ENCODE results near the gene SGPL1.
"Not testable (repeated sequence)": the region's sequence is repeated elsewhere in the genome, so short reads cannot be mapped to it uniquely, and the experiment has no call there.

Gene SGPL1, protein sequence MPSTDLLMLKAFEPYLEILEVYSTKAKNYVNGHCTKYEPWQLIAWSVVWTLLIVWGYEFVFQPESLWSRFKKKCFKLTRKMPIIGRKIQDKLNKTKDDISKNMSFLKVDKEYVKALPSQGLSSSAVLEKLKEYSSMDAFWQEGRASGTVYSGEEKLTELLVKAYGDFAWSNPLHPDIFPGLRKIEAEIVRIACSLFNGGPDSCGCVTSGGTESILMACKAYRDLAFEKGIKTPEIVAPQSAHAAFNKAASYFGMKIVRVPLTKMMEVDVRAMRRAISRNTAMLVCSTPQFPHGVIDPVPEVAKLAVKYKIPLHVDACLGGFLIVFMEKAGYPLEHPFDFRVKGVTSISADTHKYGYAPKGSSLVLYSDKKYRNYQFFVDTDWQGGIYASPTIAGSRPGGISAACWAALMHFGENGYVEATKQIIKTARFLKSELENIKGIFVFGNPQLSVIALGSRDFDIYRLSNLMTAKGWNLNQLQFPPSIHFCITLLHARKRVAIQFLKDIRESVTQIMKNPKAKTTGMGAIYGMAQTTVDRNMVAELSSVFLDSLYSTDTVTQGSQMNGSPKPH

DNA sequence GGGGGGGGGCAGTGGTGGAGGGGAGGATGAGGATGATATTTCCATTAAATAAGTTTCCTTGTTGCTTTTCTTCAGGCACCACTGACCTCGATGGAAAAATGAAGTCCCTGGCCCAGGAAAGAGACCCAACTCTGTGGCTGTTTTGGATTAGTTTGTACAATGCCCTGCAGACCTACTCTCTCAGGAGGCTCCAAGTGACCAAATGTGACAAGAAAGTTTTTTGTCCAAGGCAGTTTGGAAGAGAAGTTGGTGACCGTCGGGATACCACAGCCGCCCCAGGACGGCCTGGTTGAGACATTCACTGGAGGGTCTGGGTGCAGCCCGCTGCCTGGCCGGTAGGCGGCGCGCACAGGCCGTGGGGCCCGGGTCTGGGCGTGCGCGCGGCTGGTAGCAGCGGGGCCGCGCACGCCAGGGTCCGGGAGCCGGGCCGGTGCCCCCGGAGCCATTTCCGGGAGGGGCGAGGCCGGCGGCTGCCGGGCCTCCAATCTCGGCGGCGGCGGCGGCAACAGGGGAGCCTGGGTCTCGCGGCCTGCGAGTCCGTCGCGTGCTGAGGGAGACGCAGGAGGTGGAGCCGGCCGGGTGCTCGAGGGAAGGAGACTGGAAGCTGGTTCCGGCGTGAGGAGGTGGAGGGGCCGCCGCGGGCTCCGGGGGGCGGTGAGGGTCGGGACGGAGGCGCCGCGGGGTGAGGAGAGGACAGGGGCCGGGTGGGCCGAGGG is at the start of gene SGPL1:
Gene SGPL1, plus strand, starts transcription at position 445 of the 716 bp plus-strand sequence. CDS start 906 bp downstream, outside the sequence.
- peak; percentile 89 to 92 for DNase-seq

- not testable (repeated sequence) for DNase-seq
Measured at GRCh38 chr10:70768026-70768685, 47.6 kb upstream of the SGPL1 start.

DNA sequence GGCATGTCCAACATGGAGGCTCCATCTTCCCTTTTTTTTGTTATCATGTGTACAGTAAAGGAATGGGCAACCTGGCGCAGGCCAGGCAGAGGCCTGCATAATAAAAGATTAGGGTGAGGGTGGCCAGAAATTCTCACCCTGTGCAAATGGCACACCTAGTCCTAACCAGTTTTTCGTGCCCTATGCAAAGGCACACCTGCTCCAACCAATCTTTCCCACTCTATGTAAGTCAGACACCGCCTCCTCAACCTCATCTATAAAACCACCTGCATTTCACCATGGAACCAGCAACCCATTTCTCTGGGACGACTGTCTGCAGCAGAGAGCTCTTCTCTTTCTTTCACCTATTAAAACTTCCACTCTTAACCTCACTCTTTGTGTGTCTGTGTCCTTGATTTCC is 46.6 kb upstream of the SGPL1 start:
- DNase-seq: no peak

- no peak for DNase-seq
Measured at GRCh38 chr10:70770001-70770400, 45.7 kb upstream of the SGPL1 start.

DNA sequence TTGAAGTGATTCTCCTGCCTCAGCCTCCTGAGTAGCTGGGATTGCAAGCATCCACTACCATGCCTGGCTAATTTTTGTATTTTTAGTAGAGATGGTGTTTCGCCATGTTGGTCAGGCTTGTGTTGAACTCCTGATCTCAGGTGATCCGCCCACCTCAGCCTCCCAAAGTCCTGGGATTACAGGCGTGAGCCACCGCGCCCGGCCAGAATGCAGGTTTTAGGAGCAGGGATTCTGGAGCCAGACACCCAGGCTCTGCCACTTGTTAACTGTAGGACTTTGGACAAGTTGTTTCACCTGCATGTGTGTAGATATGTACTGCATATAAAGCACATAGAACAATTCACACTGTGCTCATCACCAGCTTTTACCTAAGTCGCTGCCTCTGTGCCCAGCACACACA is 45.2 kb upstream of the SGPL1 start:
- not testable (repeated sequence) for DNase-seq

- no peak for DNase-seq
Measured at GRCh38 chr10:70771311-70772194, 44.2 kb upstream of the SGPL1 start.

DNA sequence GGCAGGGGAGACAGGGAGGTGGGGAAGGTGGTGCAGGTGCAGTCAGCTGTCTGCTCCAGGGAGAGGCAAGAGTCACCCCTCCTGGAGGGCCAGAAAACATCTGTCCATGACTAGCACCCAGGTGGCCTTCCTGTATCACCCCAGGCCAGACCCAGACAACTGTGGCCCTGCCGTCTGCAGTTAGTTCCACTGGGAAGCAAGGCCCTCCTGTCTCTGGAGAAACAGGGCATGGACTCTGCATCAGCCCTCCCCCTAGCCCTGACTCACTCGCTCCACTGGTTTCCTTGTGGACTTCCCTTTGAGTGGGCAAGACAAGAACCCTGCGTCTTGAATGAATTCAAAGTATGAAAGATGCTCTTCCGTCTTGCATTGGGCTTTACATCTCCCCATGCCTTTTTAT is 43.1 kb upstream of the SGPL1 start:
- DNase-seq: no peak

DNA sequence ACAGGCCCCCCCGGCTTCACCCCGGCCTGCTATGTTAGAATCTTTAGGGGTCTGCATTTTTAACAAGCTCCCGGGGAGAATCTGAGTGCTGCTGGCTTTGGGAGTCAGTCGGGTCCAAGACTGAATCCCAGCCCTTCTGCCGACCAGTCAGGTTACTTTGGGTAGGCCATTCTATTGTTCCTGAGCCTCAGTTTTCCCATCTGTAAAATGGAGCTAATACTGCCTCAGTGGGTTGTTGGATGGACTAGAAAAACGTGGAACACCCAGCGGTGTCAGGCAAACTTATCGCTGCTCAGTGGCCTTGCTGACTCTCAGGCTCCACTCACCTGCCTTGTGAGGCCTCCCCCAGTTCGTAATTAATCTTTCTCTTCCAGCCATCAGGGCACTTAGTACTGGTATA is 42.3 kb upstream of the SGPL1 start:
- DNase-seq: no peak

DNA sequence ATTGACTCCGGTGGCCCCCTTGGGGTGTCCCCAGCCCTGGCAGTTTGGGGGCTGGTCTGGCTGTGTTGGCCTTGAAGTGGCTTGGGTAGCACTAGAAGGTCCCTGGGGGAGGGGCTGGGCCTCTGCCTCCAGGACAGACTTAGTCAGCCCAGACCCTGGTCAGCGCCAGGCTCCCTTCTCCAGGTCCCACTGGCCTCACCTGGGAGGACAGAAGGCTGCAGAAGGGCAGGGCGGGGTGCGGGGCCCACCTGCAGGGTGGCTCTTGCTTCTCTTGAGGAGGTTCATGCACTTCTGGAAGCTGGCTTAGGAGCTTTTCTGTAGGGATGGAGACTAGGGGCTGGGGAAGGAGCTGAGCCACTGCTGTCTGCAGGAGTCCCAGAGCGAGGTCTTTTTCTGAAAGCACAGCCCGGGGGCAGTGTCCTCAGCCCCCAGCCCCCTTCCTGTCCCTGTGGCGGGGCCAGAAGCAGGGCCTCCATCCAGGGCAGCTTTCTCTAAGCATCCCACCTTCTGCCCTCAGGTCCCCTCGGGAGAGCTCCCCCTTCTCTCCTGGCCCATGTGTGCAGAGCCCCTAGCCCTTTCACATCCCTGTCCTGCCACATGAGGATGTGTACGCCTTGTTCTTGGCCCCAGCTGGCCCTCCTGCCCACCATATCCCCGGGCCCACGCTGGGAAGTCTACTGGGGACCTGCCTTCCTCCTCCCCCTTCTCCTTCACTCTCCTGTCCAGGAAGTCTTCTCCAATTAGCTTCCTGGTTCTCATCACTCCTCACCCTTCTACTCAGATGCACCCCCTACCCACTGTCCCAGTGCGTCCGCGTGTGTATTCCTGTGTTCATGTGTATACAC is 41.6 kb upstream of the SGPL1 start:
- no peak for DNase-seq

DNA sequence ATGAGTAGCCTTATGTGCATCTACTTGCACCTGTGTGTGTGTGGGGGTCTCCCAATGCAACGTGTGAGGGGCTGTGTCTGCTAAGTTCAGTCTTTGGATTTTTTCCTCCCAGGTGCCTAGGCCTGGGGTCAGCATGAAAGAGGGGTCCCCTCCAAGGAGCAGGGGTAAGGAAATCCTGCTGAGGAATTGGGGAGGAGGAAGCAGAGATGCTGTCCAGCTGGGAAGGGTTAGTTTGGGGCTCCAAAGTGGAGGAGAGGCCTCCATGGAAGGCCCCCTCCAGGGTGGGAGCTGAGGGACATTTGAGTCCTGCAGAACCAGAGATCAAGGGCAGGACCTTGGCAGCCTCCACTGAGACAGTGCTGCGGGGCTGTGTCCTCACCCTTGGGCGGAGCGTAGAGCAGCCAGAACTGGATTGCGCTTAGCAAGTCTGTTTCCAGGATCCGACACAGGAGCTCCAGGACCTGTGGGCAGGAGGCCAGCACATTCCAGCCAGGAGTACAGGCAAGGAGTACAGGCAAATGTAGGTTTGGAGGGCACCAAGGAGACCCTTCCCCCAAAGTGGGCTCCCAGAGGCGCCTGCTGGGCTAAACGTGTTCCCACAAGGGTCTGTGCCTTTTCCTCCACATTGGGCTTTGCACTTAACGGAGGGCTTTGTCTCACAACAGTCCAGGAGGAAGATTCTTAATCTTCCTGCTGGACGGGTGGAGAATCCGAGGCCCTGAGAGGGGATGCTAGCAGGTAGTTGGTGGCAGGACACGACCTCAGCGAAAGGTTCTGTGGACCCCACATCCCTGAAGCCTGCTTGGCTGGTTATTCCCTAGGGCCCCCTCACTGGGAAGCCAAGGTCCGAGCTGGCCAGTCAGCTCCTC is 40.7 kb upstream of the SGPL1 start:
- no peak for DNase-seq

DNA sequence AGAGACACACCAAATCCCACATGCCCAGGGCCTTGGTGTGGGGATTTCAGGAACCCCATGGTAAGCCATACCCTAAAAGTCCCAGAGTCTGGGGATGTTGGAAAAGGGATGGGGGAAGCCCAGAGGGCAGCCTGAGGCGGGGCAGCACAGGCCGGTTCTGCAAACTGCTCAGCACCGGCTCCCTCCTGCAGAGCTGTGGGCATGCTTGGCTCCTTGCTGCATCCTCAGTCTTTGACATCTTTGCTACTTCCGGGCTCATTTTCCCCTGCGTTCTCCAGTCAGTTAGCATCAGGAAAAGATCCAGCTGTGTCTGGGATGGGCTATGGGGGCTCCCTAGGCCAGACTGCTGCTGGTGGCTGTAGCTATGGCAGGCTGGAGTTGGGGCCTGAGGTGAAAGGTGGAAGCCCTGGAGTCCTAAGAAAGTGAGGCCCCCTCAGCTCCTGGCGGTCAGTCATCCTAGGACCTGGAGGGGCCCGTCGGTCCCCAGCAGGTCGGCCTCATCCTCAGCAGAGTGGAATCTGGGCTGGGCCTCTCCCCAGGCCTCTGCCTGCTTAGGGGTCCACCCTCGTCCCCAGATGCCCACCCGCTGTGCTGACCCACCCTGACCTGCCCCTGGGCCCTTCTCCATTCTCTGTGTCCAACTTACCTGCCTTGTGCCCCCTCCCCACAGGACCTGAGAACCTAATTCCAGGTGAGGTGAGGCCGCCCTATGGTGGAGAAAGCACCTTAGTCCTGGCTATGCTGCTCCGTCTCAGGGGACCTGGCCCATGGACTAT is 39.9 kb upstream of the SGPL1 start:
- DNase-seq: no peak

- no peak for DNase-seq
Measured at GRCh38 chr10:70776455-70777005, 39.2 kb upstream of the SGPL1 start.

DNA sequence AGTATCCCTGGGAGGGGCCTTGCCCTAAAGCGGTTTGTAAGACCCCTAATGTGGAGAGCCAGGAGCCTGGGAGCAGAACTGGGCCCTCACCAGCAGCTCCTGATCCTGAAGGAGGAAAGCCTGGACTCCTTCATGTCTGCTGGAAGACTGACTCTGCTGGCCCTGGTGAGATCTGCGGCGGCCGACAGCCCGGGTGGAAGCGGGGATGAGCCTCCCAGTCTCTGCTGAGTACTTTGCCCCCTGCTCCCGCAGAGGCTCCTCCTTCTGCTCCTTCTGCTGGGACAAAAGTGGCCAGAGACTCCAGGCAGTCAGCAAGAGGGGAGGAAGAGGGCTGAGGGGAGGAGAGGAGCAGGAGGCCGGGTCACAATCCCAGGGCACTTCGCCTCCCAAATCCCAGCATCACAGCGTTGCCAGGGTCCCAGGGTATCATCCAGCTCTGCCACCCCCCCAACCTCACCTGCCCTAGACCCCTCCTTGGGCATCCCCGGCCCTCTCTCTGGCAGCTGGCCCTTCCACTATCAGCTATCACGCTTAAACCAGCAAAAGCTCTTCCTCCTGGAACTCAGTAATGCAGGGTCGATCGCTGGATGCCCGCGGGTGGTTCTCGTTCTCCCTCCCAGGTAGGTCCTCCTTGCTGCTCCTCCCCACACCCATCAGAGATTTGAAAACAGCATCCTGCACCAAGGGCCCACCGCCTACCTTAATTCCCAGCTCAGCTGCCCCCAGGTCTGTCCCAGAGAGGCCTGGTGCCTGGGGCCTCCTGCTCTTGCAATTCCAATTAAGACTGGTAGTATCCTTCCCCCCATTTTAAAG is 38.5 kb upstream of the SGPL1 start:
- DNase-seq: no peak

DNA sequence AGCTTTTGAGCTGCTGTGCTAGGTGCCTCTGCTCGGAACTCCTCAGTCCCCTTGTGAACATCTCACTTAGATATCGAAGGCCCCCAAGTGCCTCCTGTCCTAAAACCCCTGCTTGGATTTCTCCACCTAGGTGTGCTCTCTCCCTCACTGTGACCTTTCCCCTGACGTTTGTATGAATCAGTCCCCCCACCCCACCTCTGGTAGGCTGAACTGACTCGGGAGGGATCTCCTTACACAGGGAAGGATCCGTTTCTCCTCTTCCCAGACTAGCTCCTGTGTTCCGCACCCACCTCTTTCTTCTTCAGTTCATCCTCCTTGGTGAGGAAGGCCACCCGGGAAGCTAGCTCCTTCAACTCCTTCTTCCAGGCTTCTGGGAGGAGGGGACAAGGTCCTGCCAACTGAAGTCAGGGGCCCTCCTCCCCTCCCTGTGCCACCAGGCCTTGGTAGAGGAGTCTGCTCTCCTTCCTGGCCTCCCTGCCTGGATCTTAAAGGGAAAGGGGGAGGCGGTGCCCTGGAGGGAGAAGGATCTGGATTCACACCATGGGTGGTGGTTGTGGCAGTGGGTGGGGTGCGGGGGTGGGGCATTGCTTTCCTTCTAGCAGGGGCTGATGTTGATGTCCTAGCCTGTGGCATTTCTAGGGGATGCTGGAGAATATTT is 37.4 kb upstream of the SGPL1 start:
- DNase-seq: no peak

GRCh38 chr10:70779088-70779487 is 36.7 kb upstream of the SGPL1 start:
- DNase-seq: no peak

DNA sequence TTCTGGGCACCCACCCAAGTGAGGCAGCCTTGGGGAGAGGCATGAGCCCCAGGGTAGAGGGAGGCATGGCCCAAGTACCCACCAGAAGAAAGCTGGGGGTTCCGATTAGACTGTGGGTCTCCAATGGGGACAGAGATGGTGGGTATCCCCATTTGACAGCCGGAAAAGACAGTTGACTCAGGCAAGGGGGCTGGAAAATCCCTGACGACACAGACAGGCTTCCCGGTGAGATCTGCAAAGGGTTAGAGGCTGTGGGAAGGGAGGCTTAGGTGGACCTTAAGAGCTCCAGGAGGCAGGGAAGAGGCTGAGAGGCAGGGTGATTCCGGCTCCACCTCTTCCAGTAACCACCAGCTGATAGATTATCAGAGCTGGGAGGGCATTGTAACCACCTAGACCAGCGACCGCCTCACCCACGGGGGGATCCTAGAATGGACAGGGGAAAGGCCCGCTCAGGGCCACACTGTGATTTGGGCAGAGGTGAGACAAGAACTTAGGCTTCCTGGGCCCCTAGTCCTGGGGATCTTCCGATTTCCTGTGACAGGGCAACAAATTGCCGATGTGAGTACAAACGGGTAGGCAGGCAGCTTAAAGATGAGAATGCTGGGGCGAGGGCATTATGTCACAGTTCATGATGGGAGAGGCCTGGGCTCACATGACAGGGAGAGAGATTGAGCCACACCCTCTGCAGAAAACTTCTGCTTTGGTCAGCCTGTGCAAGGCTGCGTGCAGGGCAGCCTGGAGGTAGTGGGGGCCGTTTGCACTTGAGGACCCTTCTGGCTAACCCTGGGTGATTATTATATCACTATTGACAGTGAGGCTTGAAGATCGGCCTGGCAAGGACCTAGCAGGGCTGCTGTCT is 36.0 kb upstream of the SGPL1 start:
- DNase-seq: no peak

GRCh38 chr10:70780370-70780760 is 35.4 kb upstream of the SGPL1 start:
- no peak for DNase-seq

Data from stimulated activated CD4-positive, alpha-beta T cell treated with anti-CD3 and anti-CD28 coated beads, Interleukin-2, amount 100 ng/mL, for 24 hours (primary cell).